Small intestine (tissue), 7 donors: Measurements from ENCODE around the gene LDAH. TPM values are rescaled to one million over a fixed set of nuclear protein-coding genes. Genes with fewer than 3 reads are reported as not detected.
A peak's percentile ranks its signal among the peaks of the same experiment; 100 is the strongest.

ENCODE experiments used
- DNase-seq, 2 donors: peaks; one replicate each; pipeline versions ENCODE4 v3.0.0 to v3.0.0-alpha.2; 2013
- FAIRE-seq: peaks from 2 replicates; lab custom pipeline; 2012; peaks lifted over from hg19 to GRCh38; lab: Jason Lieb, UNC
- H3K27ac ChIP-seq, 3 donors: one replicate each; pipeline ENCODE4 v1.5.1; 2013; ENCODE audit warnings: low read length in 2 of 3, mild to moderate bottlenecking in 2 of 3, control low read depth in 1 of 3, inconsistent platforms in 1 of 3, low read depth in 1 of 3, moderate library complexity in 1 of 3
- H3K27me3 ChIP-seq, 3 donors: one replicate each; pipeline ENCODE4 v1.6.1; 2013; ENCODE audit warnings: low read length in 3 of 3, inconsistent platforms in 1 of 3; ENCODE audit not compliant: control insufficient read depth in 3 of 3, insufficient read depth in 3 of 3
- H3K36me3 ChIP-seq, 3 donors: one replicate each; pipeline ENCODE4 v1.6.1; 2013; ENCODE audit warnings: low read length in 3 of 3, inconsistent platforms in 1 of 3, low read depth in 1 of 3, mild to moderate bottlenecking in 1 of 3, moderate library complexity in 1 of 3; ENCODE audit not compliant: control insufficient read depth in 3 of 3, insufficient read depth in 2 of 3
- H3K4me1 ChIP-seq, 3 donors: one replicate each; pipeline ENCODE4 v1.6.1; 2013; ENCODE audit warnings: low read length in 2 of 3, inconsistent platforms in 1 of 3, low read depth in 1 of 3, mild to moderate bottlenecking in 1 of 3, moderate library complexity in 1 of 3; ENCODE audit not compliant: control insufficient read depth in 3 of 3, insufficient read depth in 2 of 3
- H3K4me3 ChIP-seq, 3 donors: one replicate each; pipeline ENCODE4 v1.5.1; 2013; ENCODE audit warnings: low read length in 3 of 3, control low read depth in 1 of 3, inconsistent platforms in 1 of 3, low read depth in 1 of 3, mild to moderate bottlenecking in 1 of 3, moderate library complexity in 1 of 3
- H3K9me3 ChIP-seq, 2 donors: one replicate each; pipeline ENCODE4 v1.6.1; 2013; ENCODE audit warnings: low read depth in 1 of 2, low read length in 1 of 2; ENCODE audit not compliant: control insufficient read depth in 2 of 2, insufficient read depth in 1 of 2
- WGBS, 3 donors: extraction: QIAGEN DNeasy Blood & Tissue Kit; methylation state at CpG; one replicate each; pipeline ENCODE4 v1.1.7; 2013; 5-methylcytosine and 5-hydroxymethylcytosine counted together
- polyA plus RNA-seq, 4 donors: library from polyadenylated mRNA; stranded (reverse) in 3 of 4; unstranded in 1 of 4; fragments of 200-250 nt in 3 of 4; fragments of 120-200 nt in 1 of 4; gene quantifications; one replicate each; pipeline versions ENCODE4 v1.2.1 to v1.2.3, GENCODE V29; 2013
- donor health status: healthy with polysubstance abuse.
- donor health status: control.
- donor health status: control.
- donor health status: Bipolar disorder and iron deficiency.
- donor health status: healthy.

Gene LDAH
- polyA plus RNA-seq, 4 donors = 4.3 to 32.1 (median 10.4) TPM

- FAIRE-seq (no peak), DNase-seq (no peak)
- Histone ChIP-seq H3K4me1 (peaks cover 0 to 12% (median 2%) of the 10 kb centered on the region in 3 donors), H3K27ac (no peak overlapping the region), H3K9me3 (peaks cover 0 to 6% of the 10 kb centered on the region in 2 donors), H3K4me3 (no peak overlapping the region), H3K36me3 (peaks cover 0 to 5% (median 2%) of the 10 kb centered on the region in 3 donors), H3K27me3 (no peaks in the 10 kb centered on the region)
- WGBS, 3 donors = 65 to 81% (median 71%) methylated on average over 1 of the region's 1 CpG
These were observed 75.6 kb downstream of the LDAH start for GRCh38 chr2:20747317-20747716.

GRCh38 chr2:20745924-20746555 is 76.9 kb downstream of the LDAH start:
- FAIRE-seq (no peak), DNase-seq (peak; percentile 48 to 67)
- Histone ChIP-seq H3K4me1 (peaks cover 0 to 12% (median 2%) of the 10 kb centered on the region in 3 donors), H3K27me3 (no peaks in the 10 kb centered on the region), H3K36me3 (peaks cover 0 to 3% (median 0%) of the 10 kb centered on the region in 3 donors), H3K4me3 (no peak overlapping the region), H3K9me3 (no peaks in the 10 kb centered on the region), H3K27ac (peak overlapping the region in 1 of 3 donors; percentile 27)
- WGBS, 3 donors = 15 to 28% (median 27%) methylated on average over 2 of the region's 2 CpGs

DNA sequence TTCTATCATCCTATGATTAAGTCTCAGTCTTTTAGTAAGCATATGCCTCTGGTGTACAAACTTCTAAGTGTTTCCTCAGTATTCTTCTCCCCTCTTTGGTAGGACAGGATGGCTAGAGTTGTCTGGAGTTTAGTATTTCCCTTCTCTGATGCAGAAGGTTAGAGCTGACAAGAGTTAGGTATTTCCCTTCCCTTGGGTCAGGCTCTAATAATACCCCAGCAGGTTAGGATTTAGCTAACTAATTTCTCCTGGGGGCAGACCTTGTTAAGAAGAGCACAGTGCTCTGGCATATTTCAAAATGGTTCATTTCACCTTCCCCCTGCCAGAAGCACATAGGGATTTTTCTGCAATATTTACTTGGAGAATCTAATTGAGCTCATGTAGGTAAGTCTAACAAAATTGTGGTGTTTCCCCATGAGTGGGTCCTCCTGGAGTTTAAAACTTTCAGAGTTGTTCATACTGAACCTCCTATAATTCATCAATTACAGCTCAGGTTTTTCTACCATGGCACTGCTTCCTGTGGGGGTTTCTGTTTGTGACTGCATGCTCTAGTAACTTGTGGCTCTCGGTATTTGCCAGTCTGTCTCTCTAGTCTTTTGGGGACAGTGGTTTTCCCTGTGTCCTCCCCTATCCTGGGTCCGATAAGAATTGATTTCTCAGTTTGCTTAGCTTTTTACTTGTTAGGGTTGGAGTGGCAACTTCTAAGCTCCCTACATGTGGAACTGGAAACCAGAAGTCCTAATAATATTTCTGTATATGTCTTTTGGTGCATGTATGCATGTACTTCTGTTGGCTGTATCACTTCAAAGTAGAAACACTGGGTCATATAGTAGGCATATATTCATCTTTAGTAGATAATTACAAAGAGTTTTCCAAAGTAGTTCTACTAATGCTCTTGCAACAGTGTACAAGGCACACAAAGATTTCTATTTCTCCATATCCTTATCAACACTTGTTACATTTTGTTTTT is 78.2 kb downstream of the LDAH start:
- FAIRE-seq (no peak), DNase-seq (no peak)
- no peak overlapping the region for H3K4me3 ChIP-seq
- H3K27ac ChIP-seq = no peak overlapping the region
- H3K27me3 ChIP-seq = no peaks in the 10 kb centered on the region
- no peaks in the 10 kb centered on the region for H3K9me3 ChIP-seq
- 80 to 100% (median 90%) methylated on average over 2 of the region's 2 CpGs for WGBS, 3 donors
- H3K4me1 ChIP-seq = peaks cover 0 to 12% (median 2%) of the 10 kb centered on the region in 3 donors
- peaks cover 0 to 2% (median 0%) of the 10 kb centered on the region in 3 donors for H3K36me3 ChIP-seq

DNA sequence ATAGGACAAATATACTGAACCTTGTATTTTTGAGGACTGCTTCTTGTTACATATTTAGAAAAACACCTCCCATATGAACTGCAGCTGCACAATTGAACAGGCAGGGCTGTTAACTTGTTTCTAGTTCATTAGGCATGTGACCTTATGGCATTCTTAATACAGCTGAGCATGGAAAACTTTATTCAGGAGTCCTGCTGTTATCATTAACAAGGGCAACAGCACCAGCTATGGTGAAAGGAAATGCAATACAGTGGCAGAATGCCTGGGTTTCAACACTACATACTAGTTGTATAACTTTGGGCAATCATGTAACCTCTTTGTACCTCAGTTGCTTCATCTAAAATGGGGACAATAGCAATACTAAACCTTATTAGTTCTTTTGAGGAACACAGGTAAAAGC is 84.1 kb downstream of the LDAH start:
- Histone ChIP-seq H3K27ac (no peak overlapping the region), H3K27me3 (no peaks in the 10 kb centered on the region), H3K4me3 (no peak overlapping the region), H3K9me3 (no peaks in the 10 kb centered on the region), H3K4me1 (no peaks in the 10 kb centered on the region), H3K36me3 (peaks cover 0 to 8% (median 0%) of the 10 kb centered on the region in 3 donors)
- DNase-seq (no peak), FAIRE-seq (no peak)

- no peaks in the 10 kb centered on the region for H3K27me3 ChIP-seq
- H3K4me3 ChIP-seq = no peak overlapping the region
- DNase-seq (no peak), FAIRE-seq (no peak)
- no peaks in the 10 kb centered on the region for H3K4me1 ChIP-seq
- 69 to 88% (median 71%) methylated on average over 3 of the region's 3 CpGs for WGBS, 3 donors
- peaks cover 0 to 8% (median 0%) of the 10 kb centered on the region in 3 donors for H3K36me3 ChIP-seq
- H3K9me3 ChIP-seq = no peaks in the 10 kb centered on the region
- no peak overlapping the region for H3K27ac ChIP-seq
These were observed 85.4 kb downstream of the LDAH start for GRCh38 chr2:20737505-20737904.

DNA sequence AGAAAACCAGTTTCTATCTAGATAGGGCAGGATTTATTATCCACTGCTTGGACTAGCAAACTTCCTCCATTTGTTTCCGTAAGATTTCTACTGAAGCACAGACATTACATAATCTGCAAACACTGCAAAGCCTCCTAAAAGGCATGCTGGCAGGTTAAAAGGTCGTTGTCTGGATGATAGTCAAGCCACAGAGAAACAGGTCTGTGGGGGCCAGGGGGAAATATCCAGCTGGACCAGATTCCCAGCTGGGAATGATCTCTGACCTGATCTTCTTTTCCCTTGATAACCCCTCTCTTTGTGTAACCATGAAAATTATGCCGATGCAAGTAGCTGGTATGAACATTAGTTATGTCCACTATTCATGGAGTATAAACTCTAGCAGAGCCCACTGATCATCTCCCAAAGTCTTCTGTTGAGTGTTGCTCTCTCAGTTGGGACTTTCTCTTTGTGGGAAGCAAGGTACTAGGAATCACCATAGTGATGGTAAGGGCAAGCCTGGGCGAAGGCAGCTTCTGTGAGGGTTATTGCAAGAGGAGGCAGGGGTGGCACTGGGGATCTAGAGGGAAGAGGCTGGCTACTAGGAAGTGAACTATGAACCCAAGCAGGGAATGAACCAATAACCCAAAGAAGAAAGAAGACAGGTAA is 94.7 kb downstream of the LDAH start:
- Histone ChIP-seq H3K4me3 (no peak overlapping the region), H3K9me3 (no peaks in the 10 kb centered on the region), H3K27ac (peak overlapping the region in 1 of 3 donors; percentile 83), H3K36me3 (no peaks in the 10 kb centered on the region), H3K4me1 (peaks cover 0 to 14% (median 4%) of the 10 kb centered on the region in 3 donors), H3K27me3 (no peaks in the 10 kb centered on the region)
- DNase-seq = peak in 1 of 2 donors; percentile 77
- 41 to 57% (median 53%) methylated on average over 4 of the region's 4 CpGs for WGBS, 3 donors
- FAIRE-seq = no peak

- Histone ChIP-seq H3K9me3 (no peaks in the 10 kb centered on the region), H3K4me1 (peaks cover 0 to 14% (median 4%) of the 10 kb centered on the region in 3 donors), H3K4me3 (no peak overlapping the region), H3K27ac (no peak overlapping the region), H3K36me3 (no peaks in the 10 kb centered on the region), H3K27me3 (no peaks in the 10 kb centered on the region)
- FAIRE-seq (no peak), DNase-seq (no peak)
- WGBS, 3 donors = 94 to 98% (median 96%) methylated on average over 5 of the region's 5 CpGs
These were observed 96.0 kb downstream of the LDAH start for GRCh38 chr2:20726913-20727312.

- H3K4me1 ChIP-seq = peaks cover 0 to 14% (median 4%) of the 10 kb centered on the region in 3 donors
- no peaks in the 10 kb centered on the region for H3K36me3 ChIP-seq
- no peaks in the 10 kb centered on the region for H3K9me3 ChIP-seq
- no peaks in the 10 kb centered on the region for H3K27me3 ChIP-seq
- FAIRE-seq (no peak), DNase-seq (no peak)
- 94 to 96% (median 95%) methylated on average over 2 of the region's 2 CpGs for WGBS, 3 donors
- no peak overlapping the region for H3K4me3 ChIP-seq
- H3K27ac ChIP-seq = no peak overlapping the region
These were observed 97.1 kb downstream of the LDAH start for GRCh38 chr2:20725782-20726181.
